ENCODE results near the gene EEF2K.

DNA sequence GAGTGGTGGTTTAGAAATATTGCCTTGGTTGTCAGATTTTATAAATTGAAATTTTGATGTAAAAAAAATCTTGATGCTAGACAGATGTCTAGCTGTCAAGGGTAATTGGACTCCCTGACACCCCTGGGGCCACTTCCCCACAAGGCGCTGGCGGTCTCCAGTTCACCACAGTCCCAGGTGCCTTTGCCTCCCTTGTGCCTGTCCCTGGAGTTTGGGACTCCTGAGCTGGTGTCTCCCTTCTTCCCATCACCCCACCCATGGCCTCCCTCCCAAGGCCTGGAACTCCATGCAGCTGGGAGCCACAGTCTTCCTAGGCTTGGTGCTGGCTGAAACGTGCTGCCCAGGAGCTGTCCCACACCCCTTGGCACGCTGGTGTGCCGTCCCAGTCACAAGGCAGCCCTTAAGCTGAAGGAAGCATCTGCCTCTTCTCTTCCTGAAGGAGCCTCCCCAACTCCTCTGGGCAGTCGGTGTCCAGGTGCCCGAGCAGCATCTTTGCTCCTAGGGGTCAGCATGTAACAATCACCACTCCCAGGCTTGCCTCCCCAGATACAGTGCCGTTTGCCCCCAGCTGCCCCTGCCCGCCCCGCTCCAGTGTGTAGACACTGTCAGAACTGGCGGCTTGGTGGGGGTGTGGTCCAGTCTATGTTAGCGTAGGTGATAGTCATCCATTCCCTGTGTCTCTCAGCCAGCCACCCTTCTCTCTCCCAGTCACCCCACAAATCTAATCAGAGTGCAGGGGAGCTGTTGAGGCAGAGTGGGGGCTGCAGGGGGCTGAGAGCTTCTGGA lies 117.3 kb downstream of the EEF2K start:
- TF ChIP-seq POLR2A (IDR thresholded peaks at IDR 0.05; ENCODE audit: extremely low read depth, insufficient read length) (no peak), MYC (IDR thresholded peaks at IDR 0.05; ENCODE audit: low read depth, low read length) (no peak)
- TF ChIP-seq, protein P1, sequence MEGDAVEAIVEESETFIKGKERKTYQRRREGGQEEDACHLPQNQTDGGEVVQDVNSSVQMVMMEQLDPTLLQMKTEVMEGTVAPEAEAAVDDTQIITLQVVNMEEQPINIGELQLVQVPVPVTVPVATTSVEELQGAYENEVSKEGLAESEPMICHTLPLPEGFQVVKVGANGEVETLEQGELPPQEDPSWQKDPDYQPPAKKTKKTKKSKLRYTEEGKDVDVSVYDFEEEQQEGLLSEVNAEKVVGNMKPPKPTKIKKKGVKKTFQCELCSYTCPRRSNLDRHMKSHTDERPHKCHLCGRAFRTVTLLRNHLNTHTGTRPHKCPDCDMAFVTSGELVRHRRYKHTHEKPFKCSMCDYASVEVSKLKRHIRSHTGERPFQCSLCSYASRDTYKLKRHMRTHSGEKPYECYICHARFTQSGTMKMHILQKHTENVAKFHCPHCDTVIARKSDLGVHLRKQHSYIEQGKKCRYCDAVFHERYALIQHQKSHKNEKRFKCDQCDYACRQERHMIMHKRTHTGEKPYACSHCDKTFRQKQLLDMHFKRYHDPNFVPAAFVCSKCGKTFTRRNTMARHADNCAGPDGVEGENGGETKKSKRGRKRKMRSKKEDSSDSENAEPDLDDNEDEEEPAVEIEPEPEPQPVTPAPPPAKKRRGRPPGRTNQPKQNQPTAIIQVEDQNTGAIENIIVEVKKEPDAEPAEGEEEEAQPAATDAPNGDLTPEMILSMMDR (IDR thresholded peaks at IDR 0.05; ENCODE audit: low read depth, low read length), result no peak
- TF ChIP-seq, protein P2, sequence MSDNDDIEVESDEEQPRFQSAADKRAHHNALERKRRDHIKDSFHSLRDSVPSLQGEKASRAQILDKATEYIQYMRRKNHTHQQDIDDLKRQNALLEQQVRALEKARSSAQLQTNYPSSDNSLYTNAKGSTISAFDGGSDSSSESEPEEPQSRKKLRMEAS (IDR thresholded peaks at IDR 0.05; ENCODE audit: low read depth, low read length), result no peak

Data from NB4 (cell line).